ENCODE data around the gene VPREB1.
"Not testable (repeated sequence)": the region's sequence is repeated elsewhere in the genome, so short reads cannot be mapped to it uniquely, and the experiment has no call there.

Gene VPREB1, protein sequence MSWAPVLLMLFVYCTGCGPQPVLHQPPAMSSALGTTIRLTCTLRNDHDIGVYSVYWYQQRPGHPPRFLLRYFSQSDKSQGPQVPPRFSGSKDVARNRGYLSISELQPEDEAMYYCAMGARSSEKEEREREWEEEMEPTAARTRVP

DNA sequence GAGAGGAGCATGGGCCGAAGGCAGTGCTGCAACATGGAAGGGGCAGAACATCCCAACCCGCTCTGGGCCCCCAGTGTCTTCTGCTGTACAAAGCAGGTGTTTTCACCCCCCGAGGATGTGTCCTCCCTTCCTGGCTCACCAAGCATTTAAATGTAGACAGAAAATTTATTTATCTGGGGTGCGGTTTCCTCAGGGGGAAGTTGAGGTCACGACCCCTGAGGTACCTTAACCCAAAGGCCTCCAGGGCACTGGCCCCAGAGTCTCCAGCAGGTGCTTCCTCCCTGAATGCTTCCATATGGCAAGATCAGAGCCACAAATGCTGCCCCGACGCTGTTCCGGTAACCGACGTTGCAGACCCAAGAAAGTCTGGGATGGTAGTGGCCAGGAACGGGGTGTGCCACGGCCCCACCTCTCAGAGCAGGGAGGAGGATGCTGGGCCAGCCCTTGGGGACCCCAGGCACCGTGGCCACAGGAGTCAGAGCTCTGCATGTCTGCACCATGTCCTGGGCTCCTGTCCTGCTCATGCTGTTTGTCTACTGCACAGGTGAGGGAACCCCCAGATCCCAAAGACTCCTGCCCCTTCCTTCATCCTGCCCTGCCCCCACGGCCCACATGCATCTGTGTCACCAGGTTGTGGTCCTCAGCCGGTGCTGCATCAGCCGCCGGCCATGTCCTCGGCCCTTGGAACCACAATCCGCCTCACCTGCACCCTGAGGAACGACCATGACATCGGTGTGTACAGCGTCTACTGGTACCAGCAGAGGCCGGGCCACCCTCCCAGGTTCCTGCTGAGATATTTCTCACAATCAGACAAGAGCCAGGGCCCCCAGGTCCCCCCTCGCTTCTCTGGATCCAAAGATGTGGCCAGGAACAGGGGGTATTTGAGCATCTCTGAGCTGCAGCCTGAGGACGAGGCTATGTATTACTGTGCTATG is at the start of gene VPREB1:
Gene VPREB1, plus strand, starts transcription at position 471 of the 935 bp plus-strand sequence. Its CDS starts 28 bp downstream, at position 499.
- no peak for DNase-seq

DNA sequence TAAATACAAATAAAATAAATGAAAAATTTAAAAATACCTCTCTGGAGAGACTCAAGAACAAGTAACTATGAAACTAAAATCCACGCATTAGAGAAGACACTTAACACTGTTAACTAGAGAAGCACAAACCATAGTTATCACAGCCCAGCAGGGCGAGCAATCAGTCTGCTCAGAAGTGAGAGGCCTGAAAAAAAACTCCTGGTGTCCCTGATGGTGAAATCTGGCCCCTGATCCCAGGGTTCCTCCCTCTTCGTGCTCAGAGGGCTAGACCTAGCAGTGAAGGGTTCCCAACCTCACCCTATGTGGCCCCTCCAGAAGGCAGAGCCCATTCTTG is 49.7 kb upstream of the VPREB1 start:
- no peak for DNase-seq

DNA sequence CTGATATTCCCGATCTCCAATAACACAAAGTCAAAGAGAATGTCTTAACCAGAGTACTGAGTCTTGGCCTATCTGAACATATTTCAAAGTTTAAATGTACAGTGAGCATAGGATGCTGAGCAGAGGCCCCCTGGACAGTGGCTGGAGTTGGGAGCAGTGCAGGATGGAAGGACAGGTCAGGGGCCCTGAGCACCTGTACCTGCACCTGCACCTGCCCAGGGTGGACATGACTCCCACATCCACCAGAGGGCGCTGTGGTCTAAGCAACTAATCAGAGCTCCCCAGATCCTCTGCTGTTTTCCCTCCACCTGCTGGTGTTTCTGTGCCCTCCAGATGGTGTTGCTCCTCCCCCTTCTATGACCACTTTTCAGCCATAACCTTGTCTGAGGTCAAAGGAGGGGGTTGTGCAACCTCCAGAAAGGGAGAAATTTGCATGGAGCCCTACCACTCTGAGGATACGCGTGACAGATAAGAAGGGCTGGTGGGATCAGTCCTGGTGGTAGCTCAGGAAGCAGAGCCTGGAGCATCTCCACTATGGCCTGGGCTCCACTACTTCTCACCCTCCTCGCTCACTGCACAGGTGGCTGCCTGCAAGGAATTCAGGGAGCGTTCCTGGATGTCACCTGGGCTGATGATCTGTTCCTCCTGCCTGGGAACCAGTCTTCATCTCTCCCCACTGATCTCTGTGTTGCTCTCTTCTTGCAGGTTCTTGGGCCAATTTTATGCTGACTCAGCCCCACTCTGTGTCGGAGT is 49.1 kb upstream of the VPREB1 start:
- peak; percentile 84 for DNase-seq

DNA sequence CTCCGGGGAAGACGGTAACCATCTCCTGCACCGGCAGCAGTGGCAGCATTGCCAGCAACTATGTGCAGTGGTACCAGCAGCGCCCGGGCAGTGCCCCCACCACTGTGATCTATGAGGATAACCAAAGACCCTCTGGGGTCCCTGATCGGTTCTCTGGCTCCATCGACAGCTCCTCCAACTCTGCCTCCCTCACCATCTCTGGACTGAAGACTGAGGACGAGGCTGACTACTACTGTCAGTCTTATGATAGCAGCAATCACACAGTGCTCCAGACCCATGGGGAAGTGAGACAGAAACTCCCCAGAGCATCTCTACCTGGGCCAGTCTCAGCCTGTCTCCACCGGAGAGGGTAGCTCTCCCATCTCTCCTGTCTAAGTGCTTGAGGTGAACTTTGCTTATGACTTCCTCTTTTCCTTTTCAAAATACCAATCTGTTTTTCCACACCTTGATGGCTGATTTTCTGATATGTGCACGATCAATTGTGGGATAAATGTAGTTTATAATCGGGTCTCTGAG is 48.5 kb upstream of the VPREB1 start:
- DNase-seq: no peak

GRCh38 chr22:22196833-22197477 is 47.6 kb upstream of the VPREB1 start:
- DNase-seq: no peak

GRCh38 chr22:22197993-22198402 is 46.6 kb upstream of the VPREB1 start:
- no peak for DNase-seq

DNA sequence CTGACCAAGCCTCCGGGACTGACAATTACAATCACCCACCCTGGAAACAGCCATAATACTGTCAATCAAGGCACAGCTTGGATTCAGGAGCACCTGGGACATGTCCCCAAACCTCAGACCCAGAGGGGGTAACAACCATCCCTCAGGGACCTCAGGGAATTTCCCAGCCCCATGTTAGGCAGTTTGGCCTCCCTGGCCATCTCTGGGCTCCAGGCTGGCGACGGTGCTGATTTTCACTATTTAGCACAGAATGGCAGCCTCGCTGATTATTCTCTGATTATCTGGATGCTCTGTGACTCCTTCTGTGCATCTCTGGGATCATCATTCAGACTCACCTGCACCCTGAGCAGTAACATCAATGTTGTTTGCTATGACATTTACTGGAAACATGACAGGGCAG is 45.8 kb upstream of the VPREB1 start:
- DNase-seq: no peak

GRCh38 chr22:22199634-22200033 is 45.0 kb upstream of the VPREB1 start:
- no peak for DNase-seq

DNA sequence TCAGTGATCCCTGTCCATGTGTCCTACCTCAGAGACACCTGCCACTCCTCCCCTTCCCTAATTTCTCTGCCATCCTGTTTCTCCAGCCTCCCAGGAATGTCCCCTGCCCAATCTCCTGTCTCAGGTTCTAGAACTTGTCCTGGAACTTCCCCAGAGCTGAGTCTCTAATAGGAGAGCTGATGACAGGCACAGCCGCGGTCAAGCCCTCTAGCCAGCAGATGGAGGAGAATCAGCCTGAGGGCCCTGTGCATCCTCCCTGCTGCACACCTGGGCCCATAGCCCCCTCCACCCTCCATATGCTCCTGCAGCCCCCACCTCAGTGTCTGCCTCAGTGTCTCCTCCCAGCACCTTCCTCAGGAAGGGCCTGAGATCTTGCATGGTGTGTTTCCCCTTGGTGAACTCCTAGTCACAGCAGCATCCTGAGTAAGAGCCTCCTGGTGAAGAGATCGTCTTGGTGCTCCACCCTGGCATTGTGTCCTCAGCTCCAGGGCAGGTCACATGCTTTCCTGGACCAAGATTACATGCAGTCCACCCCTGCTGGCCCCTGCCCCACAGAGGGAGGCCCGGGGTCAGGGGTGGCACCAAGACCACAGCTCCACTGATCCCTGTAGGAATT is 43.9 kb upstream of the VPREB1 start:
- no peak for DNase-seq

DNA sequence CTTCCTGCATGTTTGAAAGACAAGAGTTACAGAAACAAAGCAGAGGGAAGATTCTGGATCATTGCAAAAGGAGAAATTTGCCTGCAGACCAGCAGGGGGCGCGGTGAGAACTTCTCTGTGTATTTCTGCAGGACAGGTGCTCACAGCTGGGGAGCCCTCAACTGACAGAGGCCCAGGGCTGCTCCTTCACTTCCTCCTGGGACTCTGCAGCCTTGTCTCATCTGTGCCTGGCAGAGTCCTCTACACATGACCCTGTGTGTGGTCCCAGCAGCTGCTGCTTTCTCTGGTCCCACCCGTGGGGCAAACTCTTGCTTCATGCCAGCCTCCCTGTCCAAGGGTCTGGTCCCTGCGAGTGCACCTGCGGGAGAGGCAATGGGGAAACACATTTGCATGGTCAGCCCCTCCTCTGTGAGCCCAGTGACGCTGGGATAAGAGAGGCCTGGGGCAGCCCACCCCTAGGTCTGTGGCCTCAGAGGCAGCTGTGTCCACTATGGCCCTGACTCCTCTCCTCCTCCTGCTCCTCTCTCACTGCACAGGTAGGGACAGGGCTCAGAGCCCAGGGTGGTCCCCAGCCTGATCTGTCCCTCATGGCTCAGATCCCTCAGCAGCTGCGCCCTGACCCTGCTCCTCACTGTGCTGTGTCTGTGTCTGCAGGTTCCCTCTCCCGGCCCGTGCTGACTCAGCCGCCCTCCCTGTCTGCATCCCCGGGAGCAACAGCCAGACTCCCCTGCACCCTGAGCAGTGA is 43.2 kb upstream of the VPREB1 start:
- DNase-seq: peak; percentile 10

DNA sequence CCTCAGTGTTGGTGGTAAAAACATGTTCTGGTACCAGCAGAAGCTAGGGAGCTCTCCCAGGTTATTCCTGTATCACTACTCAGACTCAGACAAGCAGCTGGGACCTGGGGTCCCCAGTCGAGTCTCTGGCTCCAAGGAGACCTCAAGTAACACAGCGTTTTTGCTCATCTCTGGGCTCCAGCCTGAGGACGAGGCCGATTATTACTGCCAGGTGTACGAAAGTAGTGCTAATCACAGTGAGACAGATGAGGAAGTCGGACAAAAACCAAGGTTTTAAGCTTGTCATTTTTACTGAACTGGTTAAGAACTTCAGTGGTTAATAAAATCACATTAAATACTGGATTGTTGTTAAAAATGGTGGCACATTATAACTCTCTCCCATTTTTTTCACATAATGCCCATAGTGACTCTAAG is 42.6 kb upstream of the VPREB1 start:
- DNase-seq: no peak

- no peak for DNase-seq
These were observed 41.3 kb upstream of the VPREB1 start for GRCh38 chr22:22203048-22203971.

DNA sequence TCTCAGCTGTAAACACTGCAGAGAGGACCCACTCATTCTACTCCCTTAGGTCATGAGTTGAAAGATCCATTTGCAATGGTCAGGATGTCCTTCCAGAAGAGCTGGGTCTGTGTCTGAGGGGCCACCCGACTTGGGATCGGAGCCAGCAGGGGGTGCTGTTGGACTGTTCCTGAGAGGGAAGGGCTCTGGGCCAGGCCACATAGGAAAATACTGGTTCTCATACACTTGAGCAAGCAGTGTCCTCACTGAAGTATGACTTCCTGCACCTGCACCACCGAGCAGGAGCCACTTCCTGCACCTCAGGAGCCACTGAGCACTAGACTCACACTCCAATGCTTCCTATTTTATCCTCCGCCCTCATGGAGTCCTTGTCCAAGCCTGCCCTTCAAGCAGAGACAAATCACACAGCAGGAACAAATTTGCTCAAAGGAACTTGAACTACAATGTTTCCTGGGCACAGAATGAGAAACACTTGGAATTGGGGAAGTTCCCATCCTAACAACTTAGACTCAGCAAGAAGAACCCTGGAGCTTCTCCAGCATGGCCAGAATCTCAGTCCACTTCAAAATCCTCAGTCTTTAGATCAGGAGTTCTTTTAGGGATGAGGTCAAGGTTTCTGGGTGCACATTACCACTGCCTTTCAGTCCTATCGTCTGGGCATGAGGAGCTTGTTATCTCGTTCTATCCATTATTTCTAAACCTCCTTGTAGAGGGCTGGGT is 36.6 kb upstream of the VPREB1 start:
- DNase-seq: peak; percentile 91

- peak; percentile 11 for DNase-seq
These were observed 35.9 kb upstream of the VPREB1 start for GRCh38 chr22:22208652-22209051.

GRCh38 chr22:22209080-22209640 is 35.4 kb upstream of the VPREB1 start:
- DNase-seq: not testable (repeated sequence)

DNA sequence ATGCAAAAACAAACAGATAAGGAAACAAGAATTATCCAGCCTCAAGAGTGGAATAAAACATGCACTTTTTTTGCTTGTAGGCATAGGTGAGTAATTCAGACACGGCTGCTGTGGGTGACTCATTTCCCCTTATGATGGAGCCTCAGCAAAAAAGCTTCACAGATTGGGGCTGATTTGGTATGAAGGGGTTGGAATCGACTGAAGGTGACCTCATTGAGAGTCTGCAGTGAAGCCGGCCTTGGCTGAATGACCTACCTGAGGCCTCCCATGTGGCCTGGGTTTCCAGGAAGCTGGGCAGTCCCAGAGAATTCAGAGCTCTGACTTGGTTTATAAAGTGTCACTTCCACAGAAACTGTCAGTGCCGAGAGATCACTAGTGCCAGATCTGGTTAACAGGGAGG is 34.2 kb upstream of the VPREB1 start:
- DNase-seq: peak; percentile 95

DNA sequence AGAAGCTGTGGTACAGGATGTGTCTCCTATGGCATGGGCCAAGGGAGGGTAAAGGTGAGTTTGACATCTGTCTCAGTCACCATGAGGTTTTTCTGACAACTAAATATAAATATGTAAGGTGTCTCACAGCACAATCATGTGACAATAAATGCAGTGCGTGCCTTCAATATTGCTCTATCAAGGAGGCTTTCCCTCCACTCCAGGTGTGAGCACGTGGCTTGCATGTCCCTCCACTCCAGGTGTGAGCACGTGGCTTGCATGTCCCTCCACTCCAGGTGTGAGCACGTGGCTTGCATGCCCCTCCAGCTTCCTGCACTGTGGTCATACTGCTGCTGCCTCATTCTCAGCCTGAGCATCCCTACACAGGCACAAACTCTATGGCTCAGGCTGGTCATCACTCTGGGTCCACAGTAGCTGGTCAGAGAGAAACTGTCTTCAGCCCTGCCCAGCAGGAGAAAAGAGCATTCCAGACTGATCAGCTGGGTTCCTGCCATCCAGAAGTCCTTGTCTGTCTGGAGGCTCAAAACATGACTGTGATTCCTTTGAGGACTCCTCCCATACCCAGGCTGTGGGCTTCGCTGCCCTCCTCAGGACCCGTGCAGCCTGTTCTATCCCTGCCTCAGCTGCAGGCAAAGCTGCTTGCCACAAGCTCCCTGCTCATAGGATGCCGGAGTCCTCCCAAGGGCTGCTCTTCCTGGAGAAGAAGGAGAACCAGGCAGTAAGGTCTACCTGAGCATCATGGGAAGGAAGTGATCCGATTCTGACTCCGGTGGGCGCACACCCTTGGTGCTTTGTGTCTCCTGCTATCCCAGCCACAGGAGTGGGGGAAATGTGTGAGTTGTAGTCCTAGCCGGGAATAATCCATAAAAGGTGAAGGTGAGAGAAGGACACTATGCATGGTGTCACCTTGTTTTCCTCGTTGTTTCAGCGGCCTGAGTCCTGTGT is 33.4 kb upstream of the VPREB1 start:
- DNase-seq: peak; percentile 30

DNA sequence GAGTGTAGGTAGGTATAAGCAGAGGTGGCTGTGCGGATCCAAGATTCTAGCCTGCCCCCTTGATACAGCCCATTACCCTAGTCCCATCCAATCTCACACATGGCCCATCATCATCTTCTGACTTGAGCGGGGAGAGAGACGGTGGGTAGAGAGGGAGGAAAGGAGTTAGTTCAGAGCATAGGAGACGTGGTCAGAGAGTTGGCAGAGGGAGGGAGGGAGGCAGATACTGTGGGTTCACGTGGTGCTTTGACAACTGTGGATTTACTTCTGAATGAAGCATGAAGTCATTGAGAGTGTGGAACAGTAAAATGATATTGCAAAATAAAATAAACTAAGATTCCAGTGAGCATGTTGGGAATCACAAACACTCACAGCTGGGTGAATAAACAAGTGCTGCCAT is 31.4 kb upstream of the VPREB1 start:
- no peak for DNase-seq
